GM12878 (cell line): ENCODE data around the gene VPS45. TPM values are rescaled to one million over a fixed set of nuclear protein-coding genes. Genes with fewer than 3 reads are reported as not detected.

Experiments used
- ATAC-seq: fragments of 200-7000 bp; cut with Tn5 transposase; 3 replicates; pipeline ENCODE4 v1.9.1; 2020; ENCODE audit warnings: mild to moderate bottlenecking, moderate library complexity
- BruUV-seq: library from RNA; stranded (reverse); fragments of 400-500 nt; replicated peaks from 2 replicates; lab custom pipeline; 2021; lab: Mats Ljungman, UMichigan
- CTCF ChIA-PET: fragments of 300-600 bp; sonication (Branson Sonifier 250); formaldehyde crosslinking; extraction: SDS; loops from one replicate; lab custom pipeline; 2021; ENCODE audit warnings: inconsistent platforms; lab: Yijun Ruan, JAX
- POLR2A ChIA-PET: fragments of 350-600 bp; formaldehyde crosslinking; extraction: SDS; loops from one replicate; lab custom pipeline; 2021; ENCODE audit warnings: inconsistent platforms; lab: Charles Lee
- RAD21 ChIA-PET: fragments of 300-600 bp; sonication (Branson Sonifier 250); formaldehyde crosslinking; loops from one replicate; lab custom pipeline; 2023; ENCODE audit warnings: antibody characterized with exemption; ENCODE audit not compliant: unreplicated experiment; lab: Charles Lee
- SMC1A ChIA-PET: fragments of 300-600 bp; sonication (Branson Sonifier 250); formaldehyde crosslinking; loops from one replicate; lab custom pipeline; 2023; ENCODE audit not compliant: unreplicated experiment, uncharacterized antibody; lab: Charles Lee
- DNase-seq: peaks from one replicate; pipeline ENCODE4 v3.0.0-alpha.2; 2011; ENCODE audit warnings: low read depth, low spot score
- FAIRE-seq: peaks from 3 replicates; lab custom pipeline; 2011; peaks lifted over from hg19 to GRCh38; lab: Jason Lieb, UNC
- H2AFZ ChIP-seq: 2 replicates; pipeline ENCODE4 v1.6.0; 2011; ENCODE audit warnings: low read depth, low read length, control low read depth; ENCODE audit not compliant: control insufficient read depth
- H3K27ac ChIP-seq: 2 replicates; pipeline ENCODE4 v1.5.1; 2011; ENCODE audit warnings: control low read depth; ENCODE audit not compliant: control insufficient read depth, insufficient read depth
- H3K27me3 ChIP-seq, 2 experiments: replicated peaks in 1 of 2; 2 replicates each; pipeline versions ENCODE4 v1.6.0 to v1.6.1; 2011; ENCODE audit warnings: low read length in 1 of 2; ENCODE audit not compliant: control insufficient read depth in 2 of 2, insufficient read depth in 2 of 2
- H3K36me3 ChIP-seq, 2 experiments: 2 replicates each; pipeline ENCODE4 v1.5.1; 2011; ENCODE audit warnings: low read length in 1 of 2; ENCODE audit not compliant: control insufficient read depth in 2 of 2, insufficient read depth in 2 of 2
- H3K4me1 ChIP-seq: 2 replicates; pipeline ENCODE4 v1.6.1; 2011; ENCODE audit warnings: mild to moderate bottlenecking, low read length, moderate library complexity, mixed read lengths; ENCODE audit not compliant: control insufficient read depth, insufficient read depth
- H3K4me2 ChIP-seq: 2 replicates; pipeline ENCODE4 v1.6.0; 2011; ENCODE audit warnings: control low read depth; ENCODE audit not compliant: control insufficient read depth, insufficient read depth
- H3K4me3 ChIP-seq: fragments of 200-600 bp; sonication (generic); 2 replicates; pipeline ENCODE4 v1.5.1; 2016
- H3K79me2 ChIP-seq: 2 replicates; pipeline ENCODE4 v1.6.0; 2011; ENCODE audit warnings: low read length; ENCODE audit not compliant: control insufficient read depth, insufficient read depth
- H3K9ac ChIP-seq: 2 replicates; pipeline ENCODE4 v1.8.0; 2011; ENCODE audit warnings: low read length, control low read depth, mixed read lengths; ENCODE audit not compliant: control insufficient read depth, insufficient read depth
- H3K9me3 ChIP-seq: replicated peaks from 3 replicates; pipeline ENCODE4 v1.5.1; 2011; ENCODE audit warnings: mild to moderate bottlenecking, low read length; ENCODE audit not compliant: control insufficient read depth, insufficient read depth
- H4K20me1 ChIP-seq: 2 replicates; pipeline ENCODE4 v1.6.0; 2011; ENCODE audit not compliant: control insufficient read depth, insufficient read depth
- ATF2 ChIP-seq: IDR thresholded peaks from 2 replicates; pipeline ENCODE4 v1.6.1; 2012; ENCODE audit warnings: low read length, inconsistent platforms
- BACH1 ChIP-seq: fragments of 450-650 bp; IDR thresholded peaks from 2 replicates; pipeline ENCODE4 v1.6.1; 2017; ENCODE audit warnings: mild to moderate bottlenecking, borderline replicate concordance
- CEBPZ ChIP-seq: fragments of 150-350 bp; IDR thresholded peaks from 2 replicates; pipeline ENCODE4 v1.6.1; 2016; ENCODE audit warnings: low read depth, low read length
- DPF2 ChIP-seq: fragments of 450-650 bp; IDR thresholded peaks from 2 replicates; pipeline ENCODE4 v1.6.1; 2017; ENCODE audit warnings: mild to moderate bottlenecking
- IRF3 ChIP-seq: fragments of 450-650 bp; IDR thresholded peaks from 2 replicates; pipeline ENCODE4 v1.6.1; 2014; ENCODE audit warnings: mild to moderate bottlenecking
- JUNB ChIP-seq: IDR thresholded peaks from 2 replicates; pipeline ENCODE4 v1.6.1; 2016; ENCODE audit warnings: antibody characterized with exemption, mild to moderate bottlenecking
- MTA3 ChIP-seq: IDR thresholded peaks from 2 replicates; pipeline ENCODE4 v1.6.1; 2012; ENCODE audit warnings: low read length, inconsistent platforms, borderline replicate concordance
- PAX5 ChIP-seq: IDR thresholded peaks from 2 replicates; pipeline ENCODE4 v1.6.1; 2011; ENCODE audit warnings: low read depth, low read length, borderline replicate concordance
- PML ChIP-seq: IDR thresholded peaks from 2 replicates; pipeline ENCODE4 v1.6.1; 2012; ENCODE audit warnings: low read length, inconsistent platforms
- RFX5 ChIP-seq: IDR thresholded peaks from 2 replicates; pipeline ENCODE4 v1.6.1; 2011; ENCODE audit warnings: low read depth, low read length, improper control_type of control experiment
- TAF1 ChIP-seq: IDR thresholded peaks from 2 replicates; pipeline ENCODE4 v1.6.1; 2011; ENCODE audit warnings: mild to moderate bottlenecking, low read depth, low read length, borderline replicate concordance
- TCF12 ChIP-seq: IDR thresholded peaks from 2 replicates; pipeline ENCODE4 v1.6.1; 2011; ENCODE audit warnings: low read depth, mild to moderate bottlenecking, low read length
- WGBS: methylation state at CpG from one replicate; pipeline ENCODE4 v1.1.6; 2016; ENCODE audit warnings: low lambda C conversion rate; ENCODE audit not compliant: insufficient replicate concordance, insufficient coverage; ENCODE audit errors: missing lambda C conversion rate; 5-methylcytosine and 5-hydroxymethylcytosine counted together
- in situ Hi-C: fragments of 300-500 bp; cut with MboI; formaldehyde crosslinking; loops from 9 replicates; pipeline ENCODE4 v1.14.3; 2018; ENCODE audit warnings: mixed read lengths
- intact Hi-C: fragments of 100-400 bp; cut with micrococcal nuclease; formaldehyde crosslinking; loops from one replicate; pipeline ENCODE4 v1.14.2; 2022; ENCODE audit not compliant: unreplicated experiment
- polyA plus RNA-seq, 11 experiments: library from polyadenylated mRNA; depleted of rRNA in 4 of 11; unstranded in 6 of 11; stranded (reverse) in 5 of 11; fragments of >200 nt; fragmentation: Nextera tagmentation in 4 of 11; fragmentation: Illumina TruSeq in 1 of 11; extraction: Ambion mirVana in 4 of 11; extraction: Trizol in 1 of 11; gene quantifications; 1 replicate in 1 of 11; 2 replicates in 10 of 11; pipeline versions ENCODE4 v1.2.1 to v1.2.3, GENCODE V29; 2011 to 2016; ENCODE audit warnings: inconsistent platforms in 2 of 11, missing spikeins in 2 of 11, low read depth in 1 of 11
- total RNA-seq, 4 experiments: library from RNA; depleted of rRNA in 3 of 4; stranded (reverse); fragments of >200 nt in 3 of 4; fragmentation: Illumina TruSeq in 1 of 4; extraction: Trizol in 1 of 4; gene quantifications; 2 replicates each; pipeline versions ENCODE4 v1.2.1 to v1.2.3, GENCODE V29; 2013 to 2021

VPS45 gene
- total and polyA plus RNA-seq, 10 of the 15 experiments (the other 5 are each of a cell fraction or from before 2014, with no cell fraction given): 24.4 to 48.7 (median 34.5) TPM

- WGBS: 45% methylated on average over 1 of the region's 1 CpG
- ChIA-PET RAD21 (no interaction called here), SMC1A (no interaction called here), CTCF (interaction anchor here (0.6 to 1.0 kb wide), 2 partner anchors 59 to 93 kb away, joined by 3 read pairs; no protein-coding TSS in a partner anchor), POLR2A (no interaction called here)
- intact Hi-C loops (no loop called here), in situ Hi-C loops (no loop called here)
- Histone ChIP-seq H3K36me3 (peaks cover 0 to 6% of the 10 kb centered on the region in 2 experiments; a peak in 1 of 4 replicates), H2AFZ (no peak overlapping the region), H3K4me3 (no peak overlapping the region), H3K27ac (no peak overlapping the region), H3K27me3 (no peaks in the 10 kb centered on the region), H3K9ac (no peak overlapping the region), H4K20me1 (no peaks in the 10 kb centered on the region), H3K79me2 (no peaks in the 10 kb centered on the region), H3K4me2 (no peak overlapping the region), H3K4me1 (peaks cover 17% of the 10 kb centered on the region; the same call in 1 of the 2 replicates), H3K9me3 (no peaks in the 10 kb centered on the region)
- DNase-seq (no peak), ATAC-seq (no peak), FAIRE-seq (no peak)
- TF ChIP-seq TCF12: no peak
- no peak for TF ChIP-seq JUNB
- TF ChIP-seq RFX5: no peak
- TF ChIP-seq PAX5: no peak
- TF ChIP-seq BACH1: no peak
- no TSS peak for BruUV-seq
Observed at GRCh38 chr1:150093805-150094204, 26.2 kb downstream of the VPS45 start.

- Histone ChIP-seq H4K20me1 (no peaks in the 10 kb centered on the region), H3K9ac (no peak overlapping the region), H3K27ac (no peak overlapping the region), H3K79me2 (no peaks in the 10 kb centered on the region), H2AFZ (no peak overlapping the region), H3K4me2 (no peak overlapping the region), H3K4me3 (no peak overlapping the region), H3K27me3 (no peaks in the 10 kb centered on the region), H3K36me3 (peaks cover 0 to 6% of the 10 kb centered on the region in 2 experiments; a peak in 1 of 4 replicates), H3K9me3 (no peaks in the 10 kb centered on the region), H3K4me1 (peaks cover 13% of the 10 kb centered on the region; the same call in 1 of the 2 replicates)
- CTCF ChIA-PET: interaction anchor here (0.7 to 1.0 kb wide), 2 partner anchors 9 to 43 kb away, joined by 3 read pairs; no protein-coding TSS in a partner anchor
- in situ Hi-C loops: no loop called here
- intact Hi-C loops: no loop called here
- POLR2A ChIA-PET: no interaction called here
- RAD21 ChIA-PET: no interaction called here
- no TSS peak for BruUV-seq
- no peak for DNase-seq
- SMC1A ChIA-PET: interaction anchor here (0.7 to 1.0 kb wide), 3 partner anchors 8 to 134 kb away, joined by 3 read pairs; no protein-coding TSS in a partner anchor
- no peak for FAIRE-seq
- no peak for ATAC-seq
- WGBS: 84% methylated on average over 3 of the region's 3 CpGs
- TF ChIP-seq PML (no peak), ATF2 (no peak), TAF1 (no peak), DPF2 (no peak), CEBPZ (no peak), MTA3 (no peak), IRF3 (no peak)
Observed at GRCh38 chr1:150094734-150095265, 27.2 kb downstream of the VPS45 start.
